HCT116 (cell line): ENCODE results near the gene OCRL.

Experiments used
- CBX3 ChIP-seq: IDR thresholded peaks from 2 replicates; pipeline ENCODE4 v1.6.1; 2012; ENCODE audit warnings: low read depth
- CTCF ChIP-seq, 3 experiments: fragments of 200-600 bp in 1 of 3; sonication (generic) in 1 of 3; IDR thresholded peaks in 2 of 3; conservative IDR thresholded peaks in 1 of 3; 2 replicates each; pipeline ENCODE4 v1.5.1; 2012 to 2017; ENCODE audit warnings: low read depth in 2 of 3, low read length in 2 of 3, antibody characterized with exemption in 1 of 3, borderline replicate concordance in 1 of 3, control low read depth in 1 of 3, mild to moderate bottlenecking in 1 of 3, mixed read lengths in 1 of 3, mixed run types in 1 of 3, moderate library complexity in 1 of 3; ENCODE audit not compliant: insufficient read depth in 1 of 3
- EZH2 ChIP-seq: fragments of 200-600 bp; sonication (generic); IDR thresholded peaks from 2 replicates; pipeline ENCODE4 v1.6.1; 2017; ENCODE audit warnings: antibody characterized with exemption, mixed run types
- JUND ChIP-seq: IDR thresholded peaks from 2 replicates; pipeline ENCODE4 v1.6.1; 2012
- MAX ChIP-seq: IDR thresholded peaks from 2 replicates; pipeline ENCODE4 v1.6.1; 2012
- POLR2A ChIP-seq: IDR thresholded peaks from 2 replicates; pipeline ENCODE4 v1.7.0; 2011; ENCODE audit warnings: borderline replicate concordance; ENCODE audit not compliant: insufficient read depth, insufficient read length; ENCODE audit errors: extremely low read depth
- SIN3A ChIP-seq: IDR thresholded peaks from 2 replicates; pipeline ENCODE4 v1.6.1; 2012; ENCODE audit warnings: low read depth
- ZNF274 ChIP-seq: fragments of 200-500 bp; sonication (Bioruptor generic); IDR thresholded peaks from 2 replicates; pipeline ENCODE4 v1.6.1; 2014; ENCODE audit warnings: mild to moderate bottlenecking, low read depth, low read length, inconsistent platforms

GRCh38 chrX:129496625-129497024, 43.4 kb upstream of the OCRL start:
- TF ChIP-seq CTCF (IDR thresholded peaks at IDR 0.05 in 2 of 3, conservative IDR thresholded peaks at IDR 0.05 in 1 of 3; ENCODE audit: borderline replicate concordance in 1 of 3, insufficient read depth in 1 of 3, low read depth in 2 of 3, low read length in 2 of 3) (no peak), CBX3 (no peak), EZH2 (no peak), SIN3A (no peak), POLR2A (no peak), JUND (no peak), ZNF274 (no peak), MAX (no peak)
